GM19438 (cell line): Measurements from ENCODE around the gene TCERG1L.

Experiments used
- ATAC-seq: cut with Tn5 transposase; IDR thresholded peaks from one replicate; pipeline ENCODE4 v1.9.1; 2021; ENCODE audit warnings: low read depth; ENCODE audit not compliant: unreplicated experiment

Gene TCERG1L

GRCh38 chr10:131059881-131060280 is 251.6 kb downstream of the TCERG1L start:
- ATAC-seq, result no peak

- no peak for ATAC-seq
These were observed 252.7 kb downstream of the TCERG1L start for GRCh38 chr10:131058799-131059198.

GRCh38 chr10:131056781-131057180 is 254.7 kb downstream of the TCERG1L start:
- ATAC-seq, result no peak

- ATAC-seq, result no peak
These were observed 255.4 kb downstream of the TCERG1L start for GRCh38 chr10:131056091-131056579.

- ATAC-seq, result no peak
These were observed 256.1 kb downstream of the TCERG1L start for GRCh38 chr10:131055437-131055836.

- ATAC-seq, result no peak
These were observed 258.3 kb downstream of the TCERG1L start for GRCh38 chr10:131053192-131053591.

- no peak for ATAC-seq
These were observed 261.3 kb downstream of the TCERG1L start for GRCh38 chr10:131050162-131050766.

GRCh38 chr10:131049016-131049415 is 262.5 kb downstream of the TCERG1L start:
- ATAC-seq, result no peak

GRCh38 chr10:131048606-131049005 is 262.9 kb downstream of the TCERG1L start:
- ATAC-seq, result no peak

GRCh38 chr10:131047501-131047900 is 264.0 kb downstream of the TCERG1L start:
- ATAC-seq, result no peak

- ATAC-seq, result no peak
These were observed 265.3 kb downstream of the TCERG1L start for GRCh38 chr10:131046194-131046593.

- no peak for ATAC-seq
These were observed 267.0 kb downstream of the TCERG1L start for GRCh38 chr10:131044379-131045111.

GRCh38 chr10:131043039-131043691 is 268.4 kb downstream of the TCERG1L start:
- no peak for ATAC-seq
